ENCODE measurements around the gene FTO. TPM values are rescaled to one million over a fixed set of nuclear protein-coding genes. Genes with fewer than 3 reads are reported as not detected.
A peak's percentile ranks its signal among the peaks of the same experiment; 100 is the strongest.

The FTO gene
- total RNA-seq, 2 donors from 2014 or later = 38.6 to 40.8 TPM

- DNase-seq = no peak
- intact Hi-C loops (cut with DNase I, micrococcal nuclease) = no loop called here
- ATAC-seq = no peak
Observed at GRCh38 chr16:53960954-53961616, 257.1 kb downstream of the FTO start.

DNA sequence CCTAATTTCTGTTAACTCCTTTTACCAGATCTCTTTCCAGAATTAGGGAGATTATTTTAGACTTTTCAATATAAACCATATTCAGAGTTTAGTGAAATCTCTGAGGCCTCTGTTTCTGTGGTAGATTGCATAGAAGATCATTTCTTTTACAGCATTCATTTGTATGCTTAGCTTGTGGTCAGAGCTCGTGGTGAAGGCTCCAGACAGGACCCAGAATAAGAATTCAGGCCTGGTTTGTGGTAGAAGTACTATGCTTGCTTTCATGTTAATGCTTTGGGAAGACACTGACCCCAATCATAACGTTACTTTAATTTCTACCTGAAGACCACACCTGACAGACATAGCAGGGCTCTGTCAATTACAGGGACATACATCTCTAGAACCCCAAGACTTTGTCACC is 258.1 kb downstream of the FTO start:
- ATAC-seq (no peak), DNase-seq (no peak)
- intact Hi-C loops (cut with DNase I, micrococcal nuclease) = no loop called here

- DNase-seq = no peak
- intact Hi-C loops (cut with DNase I, micrococcal nuclease) = no loop called here
- no peak for ATAC-seq
Observed at GRCh38 chr16:53964145-53964790, 260.3 kb downstream of the FTO start.

- ATAC-seq = no peak
- DNase-seq = no peak
- intact Hi-C loops (cut with DNase I, micrococcal nuclease) = loop anchor here in 1 of 2 donors (5.0 kb wide), 1 partner anchor 430 kb away; no protein-coding TSS in a partner anchor
Observed at GRCh38 chr16:53966821-53967571, 263.0 kb downstream of the FTO start.

GRCh38 chr16:53967572-53967971 is 263.6 kb downstream of the FTO start:
- DNase-seq = no peak
- no peak for ATAC-seq
- intact Hi-C loops (cut with DNase I, micrococcal nuclease) = loop anchor here in 1 of 2 donors (5.0 kb wide), 1 partner anchor 430 kb away; no protein-coding TSS in a partner anchor

DNA sequence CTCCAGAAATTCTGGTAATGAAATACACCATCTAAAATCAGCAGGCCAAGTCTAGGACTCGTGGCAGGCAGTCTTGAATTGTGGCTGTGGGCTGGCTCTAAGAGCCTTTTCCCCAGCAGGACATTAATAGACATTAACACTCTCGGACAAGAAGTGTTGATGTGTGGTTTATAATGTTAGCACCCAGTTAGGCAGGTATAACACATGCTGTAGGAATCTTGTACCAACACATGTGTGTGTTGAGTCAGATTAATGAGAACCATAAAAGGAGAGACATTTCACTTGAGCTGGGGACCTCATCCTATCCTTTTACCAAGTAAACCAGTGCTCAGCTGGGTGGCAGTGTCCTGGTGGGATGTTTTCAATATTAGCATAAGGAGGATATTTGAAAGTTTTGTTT is 264.5 kb downstream of the FTO start:
- ATAC-seq = no peak
- intact Hi-C loops (cut with DNase I, micrococcal nuclease) = loop anchor here in 1 of 2 donors (5.0 kb wide), 1 partner anchor 429 kb away; no protein-coding TSS in a partner anchor
- no peak for DNase-seq

GRCh38 chr16:53968896-53969295 is 264.9 kb downstream of the FTO start:
- intact Hi-C loops (cut with DNase I, micrococcal nuclease) = loop anchor here in 1 of 2 donors (5.0 kb wide), 1 partner anchor 428 kb away; no protein-coding TSS in a partner anchor
- no peak for ATAC-seq
- DNase-seq = no peak

GRCh38 chr16:53971616-53972015 is 267.7 kb downstream of the FTO start:
- intact Hi-C loops (cut with DNase I, micrococcal nuclease) = no loop called here
- DNase-seq (no peak), ATAC-seq (no peak)

DNA sequence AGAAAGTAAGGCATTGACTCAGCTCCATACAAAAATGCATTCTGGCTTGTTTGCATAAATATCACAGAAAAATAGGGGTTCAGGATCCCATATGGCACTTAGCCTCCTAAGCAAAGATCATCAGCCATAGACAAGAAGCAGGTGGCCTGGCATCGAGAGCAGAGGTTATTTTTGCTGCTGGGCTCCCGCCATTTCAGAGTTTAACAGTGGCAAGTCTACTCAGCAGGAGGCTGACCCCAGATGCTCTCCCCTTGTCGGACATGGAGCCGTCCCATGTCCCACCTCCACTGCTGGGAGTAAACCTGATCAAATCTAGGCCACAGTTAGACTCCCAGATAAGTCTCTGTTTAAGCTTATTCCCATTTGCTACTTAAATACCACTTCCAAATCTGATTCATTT is 269.1 kb downstream of the FTO start:
- intact Hi-C loops (cut with DNase I, micrococcal nuclease) = no loop called here

DNA sequence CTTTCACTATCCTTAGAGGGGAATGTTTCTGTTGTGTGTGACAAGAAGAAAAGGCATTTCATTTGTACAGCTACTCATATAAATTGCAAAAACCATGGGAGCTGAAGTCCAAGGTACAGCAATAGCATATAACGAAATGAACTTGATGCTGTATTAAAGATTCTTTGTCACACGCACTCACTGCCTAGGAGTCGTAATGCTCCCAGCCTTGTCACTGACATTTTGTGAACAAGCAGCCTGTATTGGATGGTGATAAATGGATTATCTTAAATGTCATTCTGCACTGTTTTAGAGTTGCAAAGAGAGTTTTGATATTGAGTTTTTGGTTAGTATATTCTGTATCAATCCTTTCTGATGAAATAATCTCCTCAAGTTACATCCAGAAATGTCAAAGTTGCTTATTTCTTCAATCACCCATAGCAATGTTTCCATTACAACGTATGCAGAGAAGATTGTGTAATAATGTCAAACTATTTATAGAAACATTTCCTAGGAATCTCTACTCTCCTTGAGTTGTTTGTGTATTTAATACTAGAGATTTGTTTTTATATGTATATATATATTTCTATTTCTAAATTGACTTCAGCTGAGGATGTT is 270.6 kb downstream of the FTO start:
- intact Hi-C loops (cut with DNase I, micrococcal nuclease) = no loop called here
- DNase-seq (no peak), ATAC-seq (no peak)

More for the DNA sequence above, 269.1 kb downstream of the FTO start:
- no peak for ATAC-seq
- no peak for DNase-seq

DNA sequence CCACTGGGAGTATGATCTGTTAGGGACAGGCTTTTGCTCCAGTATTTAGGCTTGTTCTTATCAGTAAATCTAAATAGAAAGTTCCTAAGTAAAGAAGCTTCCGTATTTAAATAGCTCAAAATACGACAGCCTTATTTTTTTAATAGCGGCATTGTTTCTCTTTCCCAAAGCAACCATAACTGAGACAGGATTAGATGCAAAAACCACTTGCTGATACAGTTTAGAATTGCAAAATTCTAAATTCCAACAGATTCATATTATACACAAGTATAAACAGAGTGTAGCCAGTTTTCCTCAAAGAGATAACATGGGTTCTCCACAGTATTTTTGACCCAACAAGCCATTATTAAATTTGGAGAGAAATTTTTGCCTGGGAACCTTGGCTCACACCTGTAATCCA is 276.7 kb downstream of the FTO start:
- ATAC-seq (no peak), DNase-seq (no peak)
- intact Hi-C loops (cut with DNase I, micrococcal nuclease) = no loop called here

DNA sequence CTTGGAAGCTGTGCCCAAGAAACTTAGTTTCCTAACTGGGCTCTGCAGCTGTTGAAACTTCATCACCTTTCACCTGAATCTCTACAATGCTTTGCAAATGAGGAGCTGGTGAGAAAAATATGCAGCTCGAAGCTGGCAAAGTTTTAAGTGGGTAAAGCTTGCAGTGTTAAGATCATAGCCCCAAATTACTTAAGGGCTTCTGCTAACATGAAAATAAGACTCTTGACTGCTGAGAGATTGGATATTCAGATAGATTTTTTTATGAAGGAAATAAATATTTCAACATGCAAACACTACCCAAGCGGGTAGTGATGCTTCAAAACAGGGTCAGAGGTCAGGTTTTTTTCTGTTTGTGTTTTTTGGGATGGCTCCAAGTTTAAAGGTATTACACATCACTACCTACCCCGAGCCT is 278.7 kb downstream of the FTO start:
- peak; percentile 50 for ATAC-seq
- intact Hi-C loops (cut with DNase I, micrococcal nuclease) = no loop called here
- DNase-seq = no peak

- intact Hi-C loops (cut with DNase I, micrococcal nuclease) = no loop called here
- no peak for ATAC-seq
- no peak for DNase-seq
Observed at GRCh38 chr16:53984936-53985335, 281.0 kb downstream of the FTO start.

- ATAC-seq (no peak), DNase-seq (no peak)
- intact Hi-C loops (cut with DNase I, micrococcal nuclease) = no loop called here
Observed at GRCh38 chr16:53985861-53986260, 281.9 kb downstream of the FTO start.

DNA sequence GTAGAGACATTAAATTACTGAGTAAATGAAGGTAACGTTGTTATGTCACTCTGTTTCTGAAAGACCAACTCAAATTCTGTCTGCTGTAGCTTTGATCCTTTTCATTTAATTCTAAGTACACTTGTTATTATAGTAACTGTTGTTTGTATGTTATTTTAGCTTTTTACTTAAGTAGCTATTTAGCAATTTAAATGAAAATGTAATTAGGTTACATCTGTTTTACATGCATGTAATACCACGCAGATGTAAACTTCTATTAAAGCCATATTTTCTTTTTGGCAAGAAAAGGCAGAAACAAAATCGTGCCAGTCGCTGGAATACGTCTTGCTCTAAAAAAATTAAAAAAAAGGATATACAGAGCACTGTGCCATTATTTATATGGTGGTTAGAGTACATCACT is 282.8 kb downstream of the FTO start:
- no peak for ATAC-seq
- intact Hi-C loops (cut with DNase I, micrococcal nuclease) = no loop called here
- DNase-seq = no peak

- no peak for DNase-seq
- intact Hi-C loops (cut with DNase I, micrococcal nuclease) = no loop called here
- ATAC-seq = peak; percentile 77
Observed at GRCh38 chr16:53988136-53988535, 284.2 kb downstream of the FTO start.

GRCh38 chr16:53989597-53989996 is 285.6 kb downstream of the FTO start:
- no peak for ATAC-seq
- no peak for DNase-seq
- intact Hi-C loops (cut with DNase I, micrococcal nuclease) = no loop called here

- intact Hi-C loops (cut with DNase I, micrococcal nuclease) = no loop called here
- DNase-seq (no peak), ATAC-seq (peak; percentile 33)
Observed at GRCh38 chr16:53991754-53992378, 287.9 kb downstream of the FTO start.

GRCh38 chr16:53995378-53995777 is 291.4 kb downstream of the FTO start:
- intact Hi-C loops (cut with DNase I, micrococcal nuclease) = no loop called here
- no peak for ATAC-seq
- DNase-seq = no peak

Measured in left colon (tissue), 2 donors.